Mesendoderm (in vitro differentiated cells): Measurements from ENCODE around the gene MS4A4A.

Experiments used
- DNase-seq: peaks from one replicate; pipeline ENCODE4 v3.0.0; 2013
- H2AK5ac ChIP-seq: 2 replicates; pipeline ENCODE4 v1.6.1; 2013; ENCODE audit warnings: low read length, inconsistent platforms
- H2BK120ac ChIP-seq: 2 replicates; pipeline ENCODE4 v1.6.1; 2013; ENCODE audit warnings: low read depth, mild to moderate bottlenecking, low read length, moderate library complexity, mixed read lengths
- H2BK15ac ChIP-seq: replicated peaks from 2 replicates; pipeline ENCODE4 v1.6.1; 2013; ENCODE audit warnings: low read depth, mild to moderate bottlenecking, moderate library complexity
- H2BK5ac ChIP-seq: 2 replicates; pipeline ENCODE4 v1.6.1; 2013; ENCODE audit warnings: low read length, inconsistent platforms
- H3K18ac ChIP-seq: 2 replicates; pipeline ENCODE4 v1.6.1; 2013; ENCODE audit warnings: mild to moderate bottlenecking, low read length, mixed read lengths
- H3K23ac ChIP-seq: one replicate; pipeline ENCODE4 v1.6.1; 2013; ENCODE audit warnings: low read length
- H3K27ac ChIP-seq: 2 replicates; pipeline ENCODE4 v1.5.1; 2013; ENCODE audit warnings: low read depth, mild to moderate bottlenecking, inconsistent platforms, low read length, moderate library complexity
- H3K27me3 ChIP-seq: 2 replicates; pipeline ENCODE4 v1.6.1; 2013; ENCODE audit warnings: low read length, control low read depth, mild to moderate bottlenecking, inconsistent platforms; ENCODE audit not compliant: insufficient read depth, poor library complexity
- H3K36me3 ChIP-seq: 2 replicates; pipeline ENCODE4 v1.6.1; 2013; ENCODE audit warnings: low read length, inconsistent platforms; ENCODE audit not compliant: control insufficient read depth, insufficient read depth
- H3K4ac ChIP-seq: one replicate; pipeline ENCODE4 v1.6.1; 2013; ENCODE audit warnings: low read depth, mild to moderate bottlenecking, low read length, moderate library complexity
- H3K4me1 ChIP-seq: 2 replicates; pipeline ENCODE4 v1.6.1; 2013; ENCODE audit warnings: low read depth, low read length, inconsistent platforms; ENCODE audit not compliant: control insufficient read depth
- H3K4me2 ChIP-seq: 2 replicates; pipeline ENCODE4 v1.6.1; 2013; ENCODE audit warnings: low read length
- H3K4me3 ChIP-seq: 2 replicates; pipeline ENCODE4 v1.5.1; 2013; ENCODE audit warnings: mild to moderate bottlenecking, low read length
- H3K56ac ChIP-seq: one replicate; pipeline ENCODE4 v1.6.1; 2013; ENCODE audit warnings: low read length
- H3K79me1 ChIP-seq: 2 replicates; pipeline ENCODE4 v1.6.1; 2013; ENCODE audit warnings: low read length, inconsistent platforms
- H3K79me2 ChIP-seq: 2 replicates; pipeline ENCODE4 v1.6.1; 2013; ENCODE audit warnings: mild to moderate bottlenecking, low read length; ENCODE audit not compliant: control insufficient read depth, insufficient read depth
- H3K9ac ChIP-seq: 2 replicates; pipeline ENCODE4 v1.6.1; 2013; ENCODE audit warnings: low read length, inconsistent platforms
- H4K5ac ChIP-seq: one replicate; pipeline ENCODE4 v1.6.1; 2013; ENCODE audit warnings: low read length
- H4K8ac ChIP-seq: one replicate; pipeline ENCODE4 v1.6.1; 2013; ENCODE audit warnings: low read depth, mild to moderate bottlenecking, control low read depth, low read length, moderate library complexity
- WGBS: extraction: QIAGEN DNeasy Blood & Tissue Kit; methylation state at CpG from one replicate; pipeline ENCODE4 v1.1.7; 2013; ENCODE audit warnings: low lambda C conversion rate, missing lambda C conversion rate; ENCODE audit not compliant: insufficient coverage; ENCODE audit errors: extremely low coverage; 5-methylcytosine and 5-hydroxymethylcytosine counted together

Gene MS4A4A

DNA sequence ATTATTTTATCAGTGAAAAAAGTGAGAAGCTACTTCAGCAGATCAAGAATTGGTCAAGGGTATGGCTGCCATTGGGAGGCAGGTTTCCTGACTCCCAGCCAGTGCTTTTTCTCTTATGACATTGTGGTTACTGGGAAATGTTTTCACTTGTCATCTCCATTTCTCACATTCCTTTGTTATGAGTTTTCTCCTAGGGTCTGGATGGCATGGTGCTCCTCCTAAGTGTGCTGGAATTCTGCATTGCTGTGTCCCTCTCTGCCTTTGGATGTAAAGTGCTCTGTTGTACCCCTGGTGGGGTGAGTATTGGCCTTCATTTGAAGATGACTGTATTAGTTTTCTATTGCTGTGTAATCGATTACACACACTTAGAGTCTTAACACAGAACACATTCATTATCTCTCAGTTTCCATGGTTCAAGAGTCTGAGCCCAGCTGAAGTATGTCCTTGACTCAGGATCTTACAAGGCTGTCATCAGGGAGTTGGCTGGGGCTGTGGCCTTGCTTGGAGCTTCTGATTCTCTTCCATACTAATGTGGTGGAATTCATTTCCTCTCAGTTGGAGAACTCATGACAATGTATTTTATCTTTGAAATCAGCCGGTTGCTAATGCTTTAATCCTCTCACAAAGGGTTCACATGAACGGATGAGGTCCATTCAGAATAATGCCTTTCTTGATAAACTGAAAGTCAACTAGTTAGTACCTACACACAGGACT, 25.6 kb downstream of the MS4A4A start:
- Histone ChIP-seq H3K4ac (no peak overlapping the region), H3K9ac (no peak overlapping the region), H3K4me1 (peaks cover 3% of the 10 kb centered on the region), H3K79me2 (no peaks in the 10 kb centered on the region), H3K23ac (no peak overlapping the region), H3K27ac (no peak overlapping the region), H3K18ac (no peak overlapping the region), H4K8ac (no peak overlapping the region), H4K5ac (no peak overlapping the region), H2BK15ac (no peak overlapping the region), H3K27me3 (no peaks in the 10 kb centered on the region), H3K4me3 (no peak overlapping the region), H2BK120ac (no peak overlapping the region), H2AK5ac (no peak overlapping the region), H3K4me2 (no peak overlapping the region), H3K36me3 (no peaks in the 10 kb centered on the region), H2BK5ac (peak overlapping the region; percentile 44), H3K56ac (no peak overlapping the region), H3K79me1 (no peaks in the 10 kb centered on the region)
- WGBS = no CpG with 5 or more reads among the region's 3 CpGs
- DNase-seq = peak; percentile 71

DNA sequence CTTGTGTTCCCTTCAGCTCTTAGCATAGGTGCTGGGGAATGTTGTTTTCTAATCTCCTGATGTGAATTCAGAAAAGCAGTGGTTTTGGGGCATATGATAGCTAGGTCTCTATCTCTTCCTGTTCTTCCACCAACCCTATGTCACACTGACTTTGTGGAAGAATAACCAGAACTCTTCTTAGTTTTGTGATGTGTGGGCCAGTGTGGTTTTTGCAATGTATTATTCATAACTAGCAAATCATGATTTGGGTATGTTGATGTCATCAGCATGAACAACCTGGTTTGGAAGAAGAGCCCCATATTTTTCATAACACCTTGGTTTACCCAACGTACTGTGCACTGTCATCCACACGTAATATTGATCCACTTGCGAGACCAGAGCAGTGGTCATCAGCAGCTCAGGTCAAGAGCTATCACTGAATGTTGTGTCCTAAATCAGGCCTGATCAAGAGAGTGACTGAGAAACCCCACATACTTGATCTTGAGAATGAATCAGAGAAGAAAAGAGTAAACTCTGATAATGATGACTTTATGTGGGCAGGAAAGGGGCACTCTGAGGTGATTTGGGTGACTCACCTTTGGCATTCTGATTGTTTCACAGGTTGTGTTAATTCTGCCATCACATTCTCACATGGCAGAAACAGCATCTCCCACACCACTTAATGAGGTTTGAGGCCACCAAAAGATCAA, 27.2 kb downstream of the MS4A4A start:
- WGBS = no CpG with 5 or more reads among the region's 3 CpGs

DNA sequence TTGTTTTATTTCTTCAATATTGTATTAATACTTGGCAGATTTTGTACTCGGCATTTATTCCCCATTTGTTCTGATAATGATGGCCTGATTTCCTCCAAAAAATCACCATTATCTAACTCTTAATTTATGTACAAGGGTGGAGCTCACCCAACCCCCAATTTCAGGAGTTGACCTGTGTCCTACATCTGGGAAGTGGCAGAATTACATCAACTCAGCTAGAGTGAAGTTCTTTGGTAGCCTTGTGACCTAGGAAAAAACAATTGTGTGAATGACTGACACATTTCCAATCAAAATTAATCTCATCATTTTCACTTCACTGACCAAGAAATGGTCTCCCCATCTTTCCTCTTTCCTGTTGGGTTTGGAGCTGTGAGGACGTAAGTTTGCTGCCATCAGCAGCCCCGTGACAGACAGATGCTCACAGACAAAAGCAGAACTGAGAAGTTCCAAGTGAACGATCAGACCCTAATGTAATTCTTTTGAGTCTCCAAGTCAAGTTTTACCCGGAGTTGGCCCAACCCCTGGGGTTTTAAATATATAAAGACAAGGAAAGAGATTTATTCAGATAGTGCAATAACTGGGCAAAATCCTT, 30.0 kb downstream of the MS4A4A start:
- Histone ChIP-seq H3K23ac (no peak overlapping the region), H3K79me1 (no peaks in the 10 kb centered on the region), H3K18ac (no peak overlapping the region), H3K4me3 (no peak overlapping the region), H3K4me2 (no peak overlapping the region), H2BK5ac (no peak overlapping the region), H2BK120ac (no peak overlapping the region), H4K5ac (no peak overlapping the region), H3K36me3 (no peaks in the 10 kb centered on the region), H3K4ac (no peak overlapping the region), H3K79me2 (no peaks in the 10 kb centered on the region), H3K56ac (no peak overlapping the region), H2BK15ac (no peak overlapping the region), H2AK5ac (no peak overlapping the region), H3K4me1 (peaks cover 3% of the 10 kb centered on the region), H3K27me3 (no peaks in the 10 kb centered on the region), H4K8ac (no peak overlapping the region), H3K9ac (no peak overlapping the region), H3K27ac (no peak overlapping the region)
- no peak for DNase-seq
- WGBS = no CpG with 5 or more reads among the region's 5 CpGs

More for the DNA sequence above, 27.2 kb downstream of the MS4A4A start:
- H3K4me1 ChIP-seq = peaks cover 3% of the 10 kb centered on the region
- no peak overlapping the region for H3K56ac ChIP-seq
- no peaks in the 10 kb centered on the region for H3K79me1 ChIP-seq
- H3K36me3 ChIP-seq = no peaks in the 10 kb centered on the region
- no peak overlapping the region for H2BK15ac ChIP-seq
- H3K79me2 ChIP-seq = no peaks in the 10 kb centered on the region
- H3K23ac ChIP-seq = no peak overlapping the region
- no peak overlapping the region for H4K5ac ChIP-seq
- no peak overlapping the region for H3K18ac ChIP-seq
- no peak overlapping the region for H2BK5ac ChIP-seq
- H3K4me2 ChIP-seq = no peak overlapping the region
- H3K27ac ChIP-seq = no peak overlapping the region
- H2BK120ac ChIP-seq = no peak overlapping the region
- H3K27me3 ChIP-seq = no peaks in the 10 kb centered on the region
- no peak overlapping the region for H2AK5ac ChIP-seq
- no peak overlapping the region for H4K8ac ChIP-seq
- H3K4ac ChIP-seq = no peak overlapping the region
- DNase-seq = no peak
- no peak overlapping the region for H3K4me3 ChIP-seq
- no peak overlapping the region for H3K9ac ChIP-seq

DNA sequence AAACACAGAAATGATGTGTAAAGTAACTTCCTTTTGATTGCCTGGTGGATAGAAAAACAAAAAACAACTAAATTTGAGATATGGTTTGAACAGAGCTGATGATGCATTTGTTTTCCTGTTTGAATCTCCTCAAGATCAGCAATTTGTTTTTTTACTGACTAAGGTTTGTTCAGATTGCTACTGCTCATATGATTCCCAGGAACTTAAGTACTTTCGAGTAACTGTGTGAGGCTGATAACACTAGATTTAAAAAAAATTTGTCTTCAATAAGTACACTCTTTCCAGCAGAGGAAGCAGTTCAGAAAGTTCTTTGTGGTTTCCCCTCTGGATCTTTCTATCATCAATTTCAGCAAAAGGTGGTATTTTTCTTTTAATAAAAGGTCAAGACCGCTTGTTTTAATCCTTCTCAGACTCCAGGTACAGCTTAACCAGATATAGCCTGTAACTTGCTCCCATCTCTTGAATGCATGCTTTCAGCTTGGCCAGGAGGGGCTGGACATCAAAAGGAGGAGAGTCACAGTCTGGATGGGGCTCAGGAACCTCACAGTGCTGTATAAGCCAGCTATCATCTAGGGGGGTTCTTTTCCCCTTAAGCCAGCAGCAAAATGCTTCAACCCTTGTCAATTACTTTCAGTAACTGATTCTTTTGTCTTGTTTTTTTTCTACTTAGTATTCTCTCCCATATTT, 34.3 kb downstream of the MS4A4A start:
- no peak overlapping the region for H3K27ac ChIP-seq
- no peaks in the 10 kb centered on the region for H3K27me3 ChIP-seq
- H3K23ac ChIP-seq = no peak overlapping the region
- no peak overlapping the region for H3K4me3 ChIP-seq
- no peak overlapping the region for H3K18ac ChIP-seq
- no peak overlapping the region for H3K4me2 ChIP-seq
- H2BK120ac ChIP-seq = no peak overlapping the region
- no peaks in the 10 kb centered on the region for H3K79me2 ChIP-seq
- no peak overlapping the region for H4K5ac ChIP-seq
- WGBS = no CpG with 5 or more reads among the region's 2 CpGs
- no peak overlapping the region for H4K8ac ChIP-seq
- no peak overlapping the region for H2AK5ac ChIP-seq
- DNase-seq = no peak
- no peak overlapping the region for H2BK15ac ChIP-seq
- H3K56ac ChIP-seq = no peak overlapping the region
- no peaks in the 10 kb centered on the region for H3K4me1 ChIP-seq
- H2BK5ac ChIP-seq = no peak overlapping the region
- no peaks in the 10 kb centered on the region for H3K36me3 ChIP-seq
- H3K4ac ChIP-seq = no peak overlapping the region
- H3K9ac ChIP-seq = no peak overlapping the region
- H3K79me1 ChIP-seq = no peaks in the 10 kb centered on the region

DNA sequence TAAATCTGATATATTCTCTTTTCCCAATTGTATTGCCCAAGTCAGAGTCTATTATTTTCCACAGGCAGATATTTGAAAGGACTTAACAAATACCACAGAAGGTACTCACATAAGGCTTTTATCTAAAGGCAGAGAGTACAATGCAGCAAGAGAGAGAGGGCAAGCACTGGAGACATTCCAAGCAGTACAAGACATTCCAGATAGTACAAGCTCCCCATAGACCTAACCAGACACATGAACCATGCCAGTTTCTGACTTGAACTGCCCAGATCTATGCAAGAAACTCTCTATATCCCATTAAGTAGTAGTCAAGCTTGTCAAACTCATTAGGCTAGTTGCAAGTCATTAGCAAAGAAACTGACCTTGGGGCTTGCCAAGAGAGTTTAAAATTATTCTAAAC, 35.4 kb downstream of the MS4A4A start:
- no peaks in the 10 kb centered on the region for H3K36me3 ChIP-seq
- H3K9ac ChIP-seq = no peak overlapping the region
- no peak overlapping the region for H3K4ac ChIP-seq

More for the DNA sequence above, 35.4 kb downstream of the MS4A4A start:
- Histone ChIP-seq H3K56ac (no peak overlapping the region), H2BK120ac (no peak overlapping the region), H3K4me3 (no peak overlapping the region), H4K5ac (no peak overlapping the region), H3K18ac (no peak overlapping the region), H3K4me2 (no peak overlapping the region), H3K79me1 (no peaks in the 10 kb centered on the region), H2BK5ac (no peak overlapping the region), H3K4me1 (no peaks in the 10 kb centered on the region), H3K23ac (no peak overlapping the region), H3K27ac (no peak overlapping the region), H4K8ac (no peak overlapping the region), H2BK15ac (no peak overlapping the region), H2AK5ac (no peak overlapping the region), H3K79me2 (no peaks in the 10 kb centered on the region), H3K27me3 (no peaks in the 10 kb centered on the region)
- DNase-seq = no peak
